Common myeloid progenitor, CD34-positive (primary cell): ENCODE results near the gene CD99. TPM values are rescaled to one million over a fixed set of nuclear protein-coding genes. Genes with fewer than 3 reads are reported as not detected.
A peak's percentile ranks its signal among the peaks of the same experiment; 100 is the strongest.

Experiments
- CTCF ChIA-PET: fragments of 350-600 bp; sonication (Branson Sonifier 250); formaldehyde crosslinking; loops from one replicate; lab custom pipeline; 2021; ENCODE audit warnings: antibody characterized with exemption; lab: Charles Lee
- POLR2A ChIA-PET: fragments of 350-600 bp; sonication (Branson Sonifier 250); formaldehyde crosslinking; loops from one replicate; lab custom pipeline; 2021; ENCODE audit warnings: antibody characterized with exemption; lab: Charles Lee
- DNase-seq, 3 donors: peaks; one replicate each; pipeline versions ENCODE4 v3.0.0 to v3.0.0-alpha.2; 2013
- H3K27ac ChIP-seq, 2 experiments: 1 replicate in 1 of 2; 2 replicates in 1 of 2; pipeline ENCODE4 v1.7.0; 2013; ENCODE audit warnings: inconsistent platforms in 2 of 2, low read length in 2 of 2, mild to moderate bottlenecking in 2 of 2, low read depth in 1 of 2, moderate library complexity in 1 of 2; ENCODE audit not compliant: severe bottlenecking in 2 of 2, insufficient read depth in 1 of 2, poor library complexity in 1 of 2
- H3K27me3 ChIP-seq, 5 experiments: replicated peaks in 2 of 5; 1 replicate in 3 of 5; 2 replicates in 2 of 5; pipeline versions ENCODE4 v1.6.1 to v1.7.0; 2013; ENCODE audit warnings: low read length in 4 of 5, mild to moderate bottlenecking in 2 of 5, moderate library complexity in 2 of 5, inconsistent platforms in 1 of 5; ENCODE audit not compliant: insufficient read depth in 5 of 5, control insufficient read depth in 4 of 5
- H3K36me3 ChIP-seq, 4 experiments: 1 replicate in 2 of 4; 2 replicates in 2 of 4; pipeline versions ENCODE4 v1.6.1 to v1.7.0; 2013; ENCODE audit warnings: low read length in 3 of 4, control low read depth in 1 of 4, mild to moderate bottlenecking in 1 of 4; ENCODE audit not compliant: control insufficient read depth in 4 of 4, insufficient read depth in 4 of 4
- H3K4me1 ChIP-seq, 4 experiments: 1 replicate in 3 of 4; 2 replicates in 1 of 4; pipeline versions ENCODE4 v1.6.1 to v1.7.1; 2013; ENCODE audit warnings: low read length in 3 of 4, mild to moderate bottlenecking in 3 of 4, control low read depth in 1 of 4, inconsistent platforms in 1 of 4, moderate library complexity in 1 of 4; ENCODE audit not compliant: control insufficient read depth in 4 of 4, insufficient read depth in 4 of 4; ENCODE audit errors: control extremely low read depth in 1 of 4
- H3K4me3 ChIP-seq, 7 experiments: 1 replicate in 4 of 7; 2 replicates in 3 of 7; pipeline versions ENCODE4 v1.5.1 to v1.7.0; 2013; ENCODE audit warnings: mild to moderate bottlenecking in 7 of 7, low read length in 6 of 7, moderate library complexity in 6 of 7, inconsistent platforms in 2 of 7, low read depth in 2 of 7, control low read depth in 1 of 7; ENCODE audit not compliant: insufficient read depth in 4 of 7, control insufficient read depth in 1 of 7; ENCODE audit errors: extremely low read depth in 1 of 7
- H3K9me3 ChIP-seq, 5 experiments: 1 replicate in 4 of 5; 2 replicates in 1 of 5; pipeline versions ENCODE4 v1.6.1 to v1.7.1; 2013; ENCODE audit warnings: low read length in 4 of 5, mild to moderate bottlenecking in 2 of 5, inconsistent platforms in 1 of 5, low read depth in 1 of 5, moderate library complexity in 1 of 5; ENCODE audit not compliant: control insufficient read depth in 4 of 5, insufficient read depth in 2 of 5; ENCODE audit errors: control extremely low read depth in 1 of 5
- WGBS: methylation state at CpG from one replicate; pipeline ENCODE4 v1.1.5; 2013; ENCODE audit not compliant: insufficient coverage; 5-methylcytosine and 5-hydroxymethylcytosine counted together
- polyA plus RNA-seq: library from polyadenylated mRNA; unstranded; fragments of 120-200 nt; gene quantifications from one replicate; pipeline ENCODE4 v1.2.1, GENCODE V29; 2013

Gene CD99, protein sequence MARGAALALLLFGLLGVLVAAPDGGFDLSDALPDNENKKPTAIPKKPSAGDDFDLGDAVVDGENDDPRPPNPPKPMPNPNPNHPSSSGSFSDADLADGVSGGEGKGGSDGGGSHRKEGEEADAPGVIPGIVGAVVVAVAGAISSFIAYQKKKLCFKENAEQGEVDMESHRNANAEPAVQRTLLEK
- 451 TPM for polyA plus RNA-seq

DNA sequence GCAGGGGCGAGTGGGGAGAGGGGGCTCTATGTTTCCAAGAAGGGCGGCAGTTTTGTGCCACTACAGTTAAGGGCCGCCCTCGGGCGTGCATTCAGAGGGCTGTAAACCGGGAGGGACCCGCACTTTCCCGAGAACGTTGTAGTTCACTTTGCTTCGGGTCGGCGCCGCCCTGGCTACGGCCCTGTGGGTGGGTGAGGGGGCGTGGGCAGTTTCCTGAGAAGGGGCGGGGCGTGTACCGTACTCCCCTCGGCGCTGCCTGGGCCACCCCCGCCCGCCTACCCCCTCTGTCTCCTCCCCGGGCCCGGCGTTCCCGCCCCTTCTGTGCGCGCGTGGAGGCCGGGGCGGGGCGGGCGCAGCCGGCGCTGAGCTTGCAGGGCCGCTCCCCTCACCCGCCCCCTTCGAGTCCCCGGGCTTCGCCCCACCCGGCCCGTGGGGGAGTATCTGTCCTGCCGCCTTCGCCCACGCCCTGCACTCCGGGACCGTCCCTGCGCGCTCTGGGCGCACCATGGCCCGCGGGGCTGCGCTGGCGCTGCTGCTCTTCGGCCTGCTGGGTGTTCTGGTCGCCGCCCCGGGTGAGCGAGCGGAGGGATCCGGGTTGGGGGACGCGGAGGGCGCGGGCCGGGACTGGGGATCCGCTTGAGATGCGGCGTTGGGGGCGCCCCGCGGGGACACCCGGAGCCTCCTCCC lies at the start of gene CD99:
Gene CD99 (plus strand): TSS at position 440 of the 687 bp plus-strand sequence. CDS start 66 bp downstream, at position 506.
- WGBS: 0% methylated on average over 58 of the region's 73 CpGs
- Histone ChIP-seq H3K4me3 (peak within 1 kb of the TSS; percentile 87 to 97 (median 95)), H3K9me3 (no peaks in the 10 kb centered on the region), H3K36me3 (peaks cover 0 to 7% (median 1%) of the 10 kb centered on the region in 4 experiments), H3K27me3 (no peaks in the 10 kb centered on the region), H3K4me1 (peaks cover 14 to 48% (median 44%) of the 10 kb centered on the region in 4 experiments), H3K27ac (peak within 1 kb of the TSS; percentile 69 to 89)
- ChIA-PET CTCF (no interaction called here), POLR2A (no interaction called here)
- DNase-seq: peak; percentile 95 to 97 (median 96)

- H3K27ac ChIP-seq: no peak overlapping the region
- peaks cover 9 to 46% (median 28%) of the 10 kb centered on the region in 4 experiments for H3K36me3 ChIP-seq
- peaks cover 0 to 15% (median 1%) of the 10 kb centered on the region in 4 experiments for H3K4me1 ChIP-seq
- CTCF ChIA-PET: no interaction called here
- POLR2A ChIA-PET: no interaction called here
- DNase-seq: no peak
- no peaks in the 10 kb centered on the region for H3K9me3 ChIP-seq
- no peak overlapping the region for H3K4me3 ChIP-seq
- no peaks in the 10 kb centered on the region for H3K27me3 ChIP-seq
- WGBS: 96% methylated on average over 6 of the region's 8 CpGs
These were observed 48.9 kb upstream of the CD99 start for GRCh38 chrX:2642146-2642545.

DNA sequence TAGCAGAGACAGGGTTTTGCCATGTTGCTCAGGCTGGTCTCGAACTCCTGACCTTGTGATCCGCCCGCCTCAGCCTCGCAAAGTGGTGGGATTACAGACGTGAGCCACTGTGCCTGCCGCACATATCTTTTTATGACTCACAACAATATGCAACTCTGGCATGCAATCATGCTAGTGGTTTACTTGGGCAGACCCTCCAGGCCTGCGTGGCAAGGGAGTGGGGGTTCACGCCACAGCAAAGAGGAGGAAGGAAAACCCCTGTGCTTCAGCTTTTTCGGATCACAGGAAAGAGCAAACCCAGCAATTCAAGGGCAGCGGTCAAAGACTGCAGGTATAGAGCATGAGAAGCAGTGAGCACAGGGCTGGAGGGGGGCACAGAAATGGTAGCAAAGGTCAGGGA lies 48.3 kb upstream of the CD99 start:
- Histone ChIP-seq H3K9me3 (no peaks in the 10 kb centered on the region), H3K4me1 (peaks cover 0 to 15% (median 1%) of the 10 kb centered on the region in 4 experiments), H3K36me3 (peaks cover 7 to 49% (median 30%) of the 10 kb centered on the region in 4 experiments), H3K27me3 (no peaks in the 10 kb centered on the region), H3K27ac (no peak overlapping the region), H3K4me3 (no peak overlapping the region)
- 82% methylated on average over 8 of the region's 10 CpGs for WGBS
- ChIA-PET CTCF (no interaction called here), POLR2A (no interaction called here)
- no peak for DNase-seq

- Histone ChIP-seq H3K9me3 (no peaks in the 10 kb centered on the region), H3K36me3 (peaks cover 7 to 50% (median 27%) of the 10 kb centered on the region in 4 experiments), H3K4me3 (no peak overlapping the region), H3K27ac (no peak overlapping the region), H3K27me3 (no peaks in the 10 kb centered on the region), H3K4me1 (peaks cover 0 to 6% (median 0%) of the 10 kb centered on the region in 4 experiments)
- ChIA-PET CTCF (no interaction called here), POLR2A (no interaction called here)
- WGBS: no CpG with 5 or more reads among the region's 1 CpG
- no peak for DNase-seq
These were observed 47.2 kb upstream of the CD99 start for GRCh38 chrX:2643880-2644279.

- H3K9me3 ChIP-seq: no peaks in the 10 kb centered on the region
- 96% methylated on average over 4 of the region's 5 CpGs for WGBS
- H3K27ac ChIP-seq: no peak overlapping the region
- POLR2A ChIA-PET: no interaction called here
- H3K4me3 ChIP-seq: no peak overlapping the region
- peaks cover 0 to 6% (median 0%) of the 10 kb centered on the region in 4 experiments for H3K4me1 ChIP-seq
- DNase-seq: no peak
- H3K27me3 ChIP-seq: no peaks in the 10 kb centered on the region
- H3K36me3 ChIP-seq: peaks cover 9 to 50% (median 24%) of the 10 kb centered on the region in 4 experiments
- CTCF ChIA-PET: no interaction called here
These were observed 45.5 kb upstream of the CD99 start for GRCh38 chrX:2645563-2645962.

DNA sequence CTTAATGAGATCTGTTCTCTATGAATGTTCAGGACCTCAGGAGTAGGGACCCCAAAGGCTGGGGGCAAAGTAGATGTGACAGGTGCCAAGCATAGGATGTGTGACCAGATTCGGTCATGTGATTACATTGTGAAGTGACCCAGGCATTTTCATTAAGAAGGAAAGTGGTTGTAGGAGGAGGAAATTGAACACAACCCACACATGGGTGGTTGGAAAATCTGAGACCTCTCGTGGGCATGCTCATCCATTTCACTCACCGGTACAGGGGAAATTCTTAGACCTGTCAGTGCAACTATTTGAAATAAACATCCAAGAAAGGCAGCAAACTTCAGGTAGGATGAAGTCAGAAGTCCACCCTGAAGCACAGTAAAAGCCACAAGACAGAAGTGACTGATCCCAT lies 43.5 kb upstream of the CD99 start:
- no peak overlapping the region for H3K4me3 ChIP-seq
- DNase-seq: no peak
- POLR2A ChIA-PET: no interaction called here
- CTCF ChIA-PET: no interaction called here
- peaks cover 0 to 39% (median 22%) of the 10 kb centered on the region in 4 experiments for H3K36me3 ChIP-seq
- WGBS: 95% methylated on average over 3 of the region's 3 CpGs
- H3K4me1 ChIP-seq: peaks cover 0 to 6% (median 0%) of the 10 kb centered on the region in 4 experiments
- H3K9me3 ChIP-seq: no peaks in the 10 kb centered on the region
- no peaks in the 10 kb centered on the region for H3K27me3 ChIP-seq
- no peak overlapping the region for H3K27ac ChIP-seq

DNA sequence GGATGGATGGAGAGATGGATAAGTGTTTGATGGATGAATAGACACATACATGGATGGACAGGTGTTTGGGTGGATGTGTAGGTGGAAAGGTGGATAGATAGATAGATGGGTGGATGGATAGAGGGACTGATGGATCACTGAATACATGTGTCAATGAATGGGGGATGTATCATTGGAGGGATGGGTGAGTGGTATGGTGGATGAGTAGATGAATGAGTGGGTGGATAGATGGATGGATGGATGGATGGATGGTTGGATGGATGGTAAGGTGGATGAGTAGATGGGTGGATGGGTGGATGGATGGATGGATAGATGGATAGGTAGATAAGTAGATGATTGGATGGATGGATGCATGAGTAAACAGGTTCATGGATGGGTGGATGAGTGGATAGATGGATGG lies 41.1 kb upstream of the CD99 start:
- POLR2A ChIA-PET: no interaction called here
- H3K9me3 ChIP-seq: no peaks in the 10 kb centered on the region

More for the DNA sequence above, 41.1 kb upstream of the CD99 start:
- no peak overlapping the region for H3K27ac ChIP-seq
- CTCF ChIA-PET: no interaction called here
- H3K4me3 ChIP-seq: no peak overlapping the region
- no peaks in the 10 kb centered on the region for H3K4me1 ChIP-seq
- DNase-seq: no peak
- H3K36me3 ChIP-seq: peaks cover 0 to 47% (median 22%) of the 10 kb centered on the region in 4 experiments
- no peaks in the 10 kb centered on the region for H3K27me3 ChIP-seq
